Trophoblast cell (in vitro differentiated cells and primary cell): ENCODE measurements around the gene ZYX.

Experiments used
- DNase-seq, 2 donors: peaks; one replicate each; pipeline ENCODE4 v3.0.0-alpha.2; 2016
- H2AFZ ChIP-seq: 2 replicates; pipeline ENCODE4 v1.6.1; 2013; ENCODE audit warnings: low read length, moderate library complexity, mild to moderate bottlenecking; ENCODE audit not compliant: insufficient read depth, poor library complexity
- H2AK5ac ChIP-seq: 2 replicates; pipeline ENCODE4 v1.6.1; 2013; ENCODE audit warnings: mild to moderate bottlenecking, low read length
- H2BK120ac ChIP-seq: 2 replicates; pipeline ENCODE4 v1.6.1; 2013; ENCODE audit warnings: low read length, mild to moderate bottlenecking, moderate library complexity; ENCODE audit not compliant: insufficient read depth, poor library complexity
- H2BK12ac ChIP-seq: 2 replicates; pipeline ENCODE4 v1.6.1; 2013; ENCODE audit warnings: mild to moderate bottlenecking, low read length, moderate library complexity
- H2BK5ac ChIP-seq: 2 replicates; pipeline ENCODE4 v1.6.1; 2013; ENCODE audit warnings: low read length, low read depth, moderate library complexity, mild to moderate bottlenecking; ENCODE audit not compliant: poor library complexity
- H3K14ac ChIP-seq: 2 replicates; pipeline ENCODE4 v1.6.1; 2013; ENCODE audit warnings: mild to moderate bottlenecking, low read length
- H3K18ac ChIP-seq: 2 replicates; pipeline ENCODE4 v1.6.1; 2013; ENCODE audit warnings: mild to moderate bottlenecking, low read length
- H3K23ac ChIP-seq: 2 replicates; pipeline ENCODE4 v1.6.1; 2013; ENCODE audit warnings: low read length
- H3K27ac ChIP-seq: 2 replicates; pipeline ENCODE4 v1.5.1; 2013; ENCODE audit warnings: low read depth, mild to moderate bottlenecking, inconsistent platforms, low read length, moderate library complexity
- H3K27me3 ChIP-seq: 2 replicates; pipeline ENCODE4 v1.6.1; 2013; ENCODE audit warnings: inconsistent platforms, mild to moderate bottlenecking, low read length, moderate library complexity; ENCODE audit not compliant: insufficient read depth
- H3K36me3 ChIP-seq, 2 experiments: 1 replicate in 1 of 2; 2 replicates in 1 of 2; pipeline ENCODE4 v1.6.1; 2013; ENCODE audit warnings: low read length in 2 of 2, mild to moderate bottlenecking in 2 of 2, moderate library complexity in 1 of 2; ENCODE audit not compliant: insufficient read depth in 2 of 2, control insufficient read depth in 1 of 2
- H3K4ac ChIP-seq: 2 replicates; pipeline ENCODE4 v1.6.1; 2013; ENCODE audit warnings: low read depth, mild to moderate bottlenecking, low read length, moderate library complexity
- H3K4me1 ChIP-seq, 2 experiments: 1 replicate in 1 of 2; 2 replicates in 1 of 2; pipeline ENCODE4 v1.6.1; 2013; ENCODE audit warnings: low read length in 2 of 2, mild to moderate bottlenecking in 2 of 2, moderate library complexity in 1 of 2; ENCODE audit not compliant: insufficient read depth in 2 of 2, control insufficient read depth in 1 of 2
- H3K4me2 ChIP-seq: 2 replicates; pipeline ENCODE4 v1.6.1; 2013; ENCODE audit warnings: inconsistent platforms, mild to moderate bottlenecking, low read length, moderate library complexity
- H3K4me3 ChIP-seq: 2 replicates; pipeline ENCODE4 v1.5.1; 2013; ENCODE audit warnings: mild to moderate bottlenecking, low read depth, low read length, inconsistent platforms
- H3K79me1 ChIP-seq: one replicate; pipeline ENCODE4 v1.6.1; 2013; ENCODE audit warnings: low read length
- H3K79me2 ChIP-seq: 2 replicates; pipeline ENCODE4 v1.6.1; 2013; ENCODE audit warnings: low read length, mild to moderate bottlenecking; ENCODE audit not compliant: control insufficient read depth, insufficient read depth, poor library complexity
- H3K9ac ChIP-seq: 2 replicates; pipeline ENCODE4 v1.6.1; 2013; ENCODE audit warnings: mild to moderate bottlenecking, low read length
- H3K9me3 ChIP-seq: 2 replicates; pipeline ENCODE4 v1.6.1; 2013; ENCODE audit warnings: low read depth, mild to moderate bottlenecking, control low read depth, inconsistent platforms, low read length; ENCODE audit not compliant: insufficient read depth
- H4K12ac ChIP-seq: 2 replicates; pipeline ENCODE4 v1.6.1; 2013; ENCODE audit warnings: low read depth, mild to moderate bottlenecking, low read length, moderate library complexity
- H4K8ac ChIP-seq: 2 replicates; pipeline ENCODE4 v1.6.1; 2013; ENCODE audit warnings: low read depth, mild to moderate bottlenecking, low read length, moderate library complexity
- H4K91ac ChIP-seq: one replicate; pipeline ENCODE4 v1.6.1; 2013; ENCODE audit warnings: low read depth, mild to moderate bottlenecking, low read length, moderate library complexity
- WGBS: extraction: QIAGEN DNeasy Blood & Tissue Kit; methylation state at CpG from one replicate; pipeline ENCODE4 v1.1.7; 2013; ENCODE audit warnings: missing lambda C conversion rate; ENCODE audit not compliant: insufficient read length, insufficient coverage; ENCODE audit errors: extremely low coverage; 5-methylcytosine and 5-hydroxymethylcytosine counted together

ZYX gene

DNA sequence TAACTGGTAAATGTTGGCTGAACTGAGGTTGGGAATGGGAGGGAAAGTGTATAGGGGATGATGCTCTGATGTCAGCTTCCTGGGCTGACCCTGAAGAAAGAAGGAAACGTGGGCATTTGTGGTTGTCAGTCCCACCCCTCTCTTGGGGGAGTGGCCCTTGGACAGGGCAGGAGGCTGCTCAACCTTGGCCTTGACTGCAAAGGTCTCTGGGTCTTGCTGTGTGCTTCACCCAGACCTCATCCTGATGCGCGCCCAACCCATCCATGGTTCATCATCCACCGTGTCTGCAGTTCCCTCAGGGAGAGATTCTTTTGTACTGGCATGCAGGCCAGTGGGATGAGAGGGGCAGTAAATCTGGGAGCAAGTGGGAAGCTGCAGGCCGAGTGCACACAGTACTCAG lies 4.7 kb upstream of the ZYX start:
- Histone ChIP-seq H3K4me1 (peaks cover 4 to 8% of the 10 kb centered on the region in 2 experiments), H2BK12ac (no peak overlapping the region), H3K27me3 (no peaks in the 10 kb centered on the region), H3K4ac (no peak overlapping the region), H3K4me2 (no peak overlapping the region), H3K9ac (no peak overlapping the region), H2BK120ac (no peak overlapping the region), H2BK5ac (no peak overlapping the region), H3K9me3 (peaks cover 3% of the 10 kb centered on the region), H3K4me3 (no peak overlapping the region), H2AK5ac (no peak overlapping the region), H3K79me1 (peaks cover 11% of the 10 kb centered on the region), H3K27ac (no peak overlapping the region), H3K79me2 (peaks cover 9% of the 10 kb centered on the region), H2AFZ (no peak overlapping the region), H3K14ac (no peak overlapping the region), H4K12ac (no peak overlapping the region), H4K91ac (no peak overlapping the region), H3K36me3 (no peaks in the 10 kb centered on the region), H3K23ac (no peak overlapping the region), H3K18ac (no peak overlapping the region), H4K8ac (no peak overlapping the region)
- DNase-seq = no peak
- no CpG with 5 or more reads among the region's 5 CpGs for WGBS

DNA sequence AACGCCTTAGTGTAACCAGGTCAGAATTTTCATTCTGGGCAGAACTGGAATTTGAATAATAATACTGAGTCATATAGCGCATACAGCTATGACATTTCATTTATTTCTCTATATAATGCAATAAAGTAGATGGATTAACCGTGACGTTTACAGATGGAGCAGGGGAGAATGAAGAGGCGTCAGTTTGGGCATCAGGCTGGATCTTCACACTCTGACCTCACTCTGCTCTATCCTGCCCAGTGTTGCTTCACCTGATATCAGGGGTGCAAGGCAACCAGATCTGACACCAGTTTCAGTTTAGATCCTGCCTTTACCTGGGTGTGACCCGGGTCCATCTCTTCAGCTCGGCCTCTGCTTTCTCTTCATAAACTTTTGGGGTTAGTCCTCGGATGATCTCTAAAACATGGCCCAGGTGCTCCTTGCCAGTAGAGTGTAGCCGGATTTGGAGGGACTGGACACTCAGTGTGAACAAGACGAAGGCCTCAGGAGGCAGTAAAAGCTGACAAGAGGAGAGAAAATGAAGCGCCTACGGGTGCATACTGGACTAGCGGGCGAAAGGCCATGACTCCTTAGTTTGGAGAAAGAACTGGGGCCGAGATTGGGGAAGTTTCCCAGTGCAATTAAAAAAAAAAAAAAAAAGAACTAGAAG lies 1.4 kb upstream of the ZYX start:
- peak overlapping the region; percentile 59 for H2AK5ac ChIP-seq

DNA sequence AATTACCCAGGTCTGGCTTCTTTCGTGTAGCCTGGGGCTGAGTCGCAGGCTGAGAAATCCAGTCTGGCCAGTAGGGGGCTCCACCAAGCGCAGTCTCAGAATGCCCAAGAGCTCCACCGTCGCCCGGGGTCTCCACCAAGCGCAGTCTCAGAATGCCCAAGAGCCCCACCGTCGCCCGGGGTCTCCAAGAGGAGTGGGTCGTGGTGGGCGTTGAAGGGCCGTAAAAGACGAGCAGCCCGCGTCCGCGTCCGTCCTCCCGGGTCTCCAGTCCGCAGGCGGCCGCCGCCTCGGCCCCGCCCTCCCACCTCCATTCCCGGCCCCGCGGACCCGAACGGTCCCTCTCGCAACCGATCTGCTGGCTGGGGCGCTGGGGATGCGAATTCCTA lies 892 bp upstream of the ZYX start:
- Histone ChIP-seq H2AFZ (peak overlapping the region; percentile 66), H4K8ac (peak overlapping the region; percentile 99), H3K4ac (peak overlapping the region; percentile 93), H3K27ac (peak overlapping the region; percentile 99), H3K9me3 (peaks cover 3% of the 10 kb centered on the region), H2BK120ac (peak overlapping the region; percentile 99), H3K4me2 (peak overlapping the region; percentile 87), H4K12ac (peak overlapping the region; percentile 95), H3K79me1 (peaks cover 31% of the 10 kb centered on the region), H3K36me3 (peaks cover 24 to 27% of the 10 kb centered on the region in 2 experiments), H2AK5ac (peak overlapping the region; percentile 94), H3K27me3 (no peaks in the 10 kb centered on the region), H3K9ac (peak overlapping the region; percentile 100), H3K79me2 (peaks cover 42% of the 10 kb centered on the region), H3K14ac (peak overlapping the region; percentile 99), H3K4me1 (peaks cover 29 to 35% of the 10 kb centered on the region in 2 experiments), H2BK12ac (peak overlapping the region; percentile 55), H4K91ac (peak overlapping the region; percentile 100), H3K4me3 (peak overlapping the region; percentile 89), H3K18ac (peak overlapping the region; percentile 99), H2BK5ac (peak overlapping the region; percentile 100), H3K23ac (no peak overlapping the region)
- DNase-seq = peak; percentile 93 to 96
- WGBS = no CpG with 5 or more reads among the region's 35 CpGs

More for the DNA sequence above, 1.4 kb upstream of the ZYX start:
- Histone ChIP-seq H3K4ac (peak overlapping the region; percentile 63), H4K8ac (peak overlapping the region; percentile 67), H3K18ac (peak overlapping the region; percentile 77), H3K9me3 (peaks cover 3% of the 10 kb centered on the region), H3K79me1 (peaks cover 31% of the 10 kb centered on the region), H3K4me3 (peak overlapping the region; percentile 14), H3K4me1 (peaks cover 26 to 29% of the 10 kb centered on the region in 2 experiments), H3K23ac (no peak overlapping the region), H3K4me2 (peak overlapping the region; percentile 87), H3K27me3 (no peaks in the 10 kb centered on the region), H3K27ac (peak overlapping the region; percentile 79), H4K12ac (peak overlapping the region; percentile 55), H4K91ac (peak overlapping the region; percentile 82), H2AFZ (no peak overlapping the region), H2BK120ac (peak overlapping the region; percentile 87), H3K14ac (peak overlapping the region; percentile 65), H2BK12ac (peak overlapping the region; percentile 67), H3K79me2 (peaks cover 38% of the 10 kb centered on the region), H2BK5ac (peak overlapping the region; percentile 73), H3K9ac (peak overlapping the region; percentile 61), H3K36me3 (peaks cover 21 to 22% of the 10 kb centered on the region in 2 experiments)
- WGBS = no CpG with 5 or more reads among the region's 15 CpGs
- DNase-seq = no peak

DNA sequence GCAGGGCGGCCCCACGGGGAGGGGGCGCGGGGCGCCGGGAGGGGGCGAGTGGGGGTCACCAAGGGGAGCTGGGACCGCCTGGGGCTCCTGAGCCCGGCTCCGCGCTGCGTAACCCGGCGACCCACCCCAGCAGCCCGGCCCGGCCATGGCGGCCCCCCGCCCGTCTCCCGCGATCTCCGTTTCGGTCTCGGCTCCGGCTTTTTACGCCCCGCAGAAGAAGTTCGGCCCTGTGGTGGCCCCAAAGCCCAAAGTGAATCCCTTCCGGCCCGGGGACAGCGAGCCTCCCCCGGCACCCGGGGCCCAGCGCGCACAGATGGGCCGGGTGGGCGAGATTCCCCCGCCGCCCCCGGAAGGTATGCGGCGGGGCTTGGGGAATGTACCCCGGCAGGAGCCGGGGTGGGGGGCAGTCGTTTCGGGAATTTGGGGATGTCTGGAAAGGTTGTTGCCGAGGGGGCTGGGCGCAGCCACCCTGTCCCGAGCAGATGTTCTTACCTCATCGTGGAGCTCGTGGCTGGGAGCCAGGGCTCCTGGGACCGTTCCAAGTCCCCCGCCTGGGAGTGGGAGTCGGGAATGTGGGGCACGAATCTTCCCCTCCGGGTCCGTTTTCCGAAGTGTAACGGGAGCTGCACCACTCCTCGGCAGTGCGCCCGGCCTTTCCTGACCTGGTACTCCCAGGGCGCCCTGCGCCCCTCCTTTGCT lies 431 bp downstream of the ZYX start:
- Histone ChIP-seq H4K91ac (peak overlapping the region; percentile 90), H3K27me3 (no peaks in the 10 kb centered on the region), H3K4me2 (peak overlapping the region; percentile 68), H2BK12ac (peak overlapping the region; percentile 55), H2BK5ac (peak overlapping the region; percentile 92), H3K4me3 (peak overlapping the region; percentile 83), H2BK120ac (peak overlapping the region; percentile 87), H3K9me3 (peaks cover under 1% of the 10 kb centered on the region), H3K79me1 (peaks cover 31% of the 10 kb centered on the region), H3K79me2 (peaks cover 44% of the 10 kb centered on the region), H3K27ac (peak overlapping the region; percentile 87), H3K9ac (peak overlapping the region; percentile 95), H3K14ac (peak overlapping the region; percentile 94), H3K18ac (peak overlapping the region; percentile 91), H2AK5ac (peak overlapping the region; percentile 80), H3K23ac (no peak overlapping the region), H4K8ac (peak overlapping the region; percentile 72), H3K4ac (peak overlapping the region; percentile 98), H4K12ac (peak overlapping the region; percentile 86), H3K4me1 (peaks cover 31 to 42% of the 10 kb centered on the region in 2 experiments), H3K36me3 (peaks cover 31 to 38% of the 10 kb centered on the region in 2 experiments), H2AFZ (no peak overlapping the region)
- DNase-seq = peak in 1 of 2 donors; percentile 24
- WGBS = no CpG with 5 or more reads among the region's 64 CpGs
